Panc1 (cell line): ENCODE measurements around the gene CDR2L. TPM values are rescaled to one million over a fixed set of nuclear protein-coding genes. Genes with fewer than 3 reads are reported as not detected.

Experiments used
- ATAC-seq: fragments of 200-7000 bp; cut with Tn5 transposase; 2 replicates; pipeline ENCODE4 v1.9.1; 2020; ENCODE audit warnings: mild to moderate bottlenecking, moderate library complexity
- BruUV-seq: library from RNA; stranded (reverse); fragments of 400-500 nt; replicated peaks from 2 replicates; lab custom pipeline; 2021; lab: Mats Ljungman, UMichigan
- CTCF ChIA-PET: fragments of 300-600 bp; sonication (Branson Sonifier 250); formaldehyde crosslinking; loops from one replicate; lab custom pipeline; 2022; ENCODE audit warnings: antibody characterized with exemption; lab: Charles Lee
- POLR2A ChIA-PET: fragments of 300-600 bp; sonication (Branson Sonifier 250); formaldehyde crosslinking; loops from one replicate; lab custom pipeline; 2022; ENCODE audit warnings: antibody characterized with exemption; lab: Charles Lee
- DNase-seq: peaks from one replicate; pipeline ENCODE4 v3.0.0-alpha.2; 2010; ENCODE audit warnings: low read depth, low spot score
- H3K27ac ChIP-seq: 2 replicates; pipeline ENCODE4 v1.5.1; 2011; ENCODE audit warnings: mild to moderate bottlenecking, low read length, inconsistent platforms
- H3K27me3 ChIP-seq: fragments of 200-500 bp; sonication (Bioruptor generic); 2 replicates; pipeline ENCODE4 v1.6.0; 2014; ENCODE audit warnings: low read length, inconsistent platforms; ENCODE audit not compliant: control insufficient read depth, insufficient read depth
- H3K36me3 ChIP-seq: fragments of 200-500 bp; sonication (Bioruptor generic); 2 replicates; pipeline ENCODE4 v1.5.1; 2014; ENCODE audit warnings: inconsistent platforms, mild to moderate bottlenecking, low read length, moderate library complexity; ENCODE audit not compliant: control insufficient read depth, insufficient read depth
- H3K4me1 ChIP-seq: 2 replicates; pipeline ENCODE4 v1.5.1; 2011; ENCODE audit warnings: inconsistent platforms, mild to moderate bottlenecking, low read length, moderate library complexity; ENCODE audit not compliant: control insufficient read depth, insufficient read depth
- H3K4me3 ChIP-seq, 2 experiments: 2 replicates each; pipeline ENCODE4 v1.5.1; 2011 to 2012; ENCODE audit warnings: low read depth in 2 of 2, low read length in 2 of 2, mild to moderate bottlenecking in 2 of 2, inconsistent platforms in 1 of 2, moderate library complexity in 1 of 2
- H3K9me3 ChIP-seq: fragments of 200-500 bp; sonication (Bioruptor generic); 2 replicates; pipeline ENCODE4 v1.5.1; 2014; ENCODE audit warnings: low read depth, mild to moderate bottlenecking, inconsistent platforms, low read length, moderate library complexity; ENCODE audit not compliant: control insufficient read depth, insufficient read depth
- CTCF ChIP-seq: fragments of 450-650 bp; IDR thresholded peaks from 2 replicates; pipeline ENCODE4 v1.5.1; 2017; ENCODE audit warnings: mild to moderate bottlenecking
- POLR2AphosphoS5 ChIP-seq: IDR thresholded peaks from 2 replicates; pipeline ENCODE4 v1.6.1; 2012; ENCODE audit warnings: mild to moderate bottlenecking, low read depth, low read length, moderate library complexity
- SIN3A ChIP-seq: IDR thresholded peaks from 2 replicates; pipeline ENCODE4 v1.6.1; 2012; ENCODE audit warnings: low read depth, mild to moderate bottlenecking, low read length, moderate library complexity, borderline replicate concordance; ENCODE audit not compliant: insufficient read depth
- TCF7L2 ChIP-seq: IDR thresholded peaks from 2 replicates; pipeline ENCODE4 v1.6.1; 2011; ENCODE audit warnings: mild to moderate bottlenecking, low read depth, low read length, inconsistent platforms
- in situ Hi-C: cut with HindIII; loops from 2 replicates; pipeline ENCODE4 v1.10.0; 2016; ENCODE audit warnings: low sequenced_read_pairs, low pct_unique_long_range_greater_than_20kb
- intact Hi-C: fragments of 100-400 bp; cut with micrococcal nuclease; formaldehyde crosslinking; loops from one replicate; pipeline ENCODE4 v1.10.0; 2022; ENCODE audit not compliant: unreplicated experiment
- total RNA-seq: library from RNA; stranded (reverse); gene quantifications from one replicate; pipeline ENCODE4 v1.2.1, GENCODE V29; 2021; ENCODE audit not compliant: unreplicated experiment
- TF ChIP-seq, protein P1 (sequence below), 2 experiments: IDR thresholded peaks; 2 replicates each; pipeline ENCODE4 v1.6.1; 2011 to 2012; ENCODE audit warnings: low read depth in 2 of 2, control low read depth in 1 of 2, low read length in 1 of 2, mild to moderate bottlenecking in 1 of 2, moderate library complexity in 1 of 2; ENCODE audit not compliant: insufficient read depth in 1 of 2

Gene CDR2L
- total RNA-seq, 1 experiment from 2014 or later: 32.0 TPM

DNA sequence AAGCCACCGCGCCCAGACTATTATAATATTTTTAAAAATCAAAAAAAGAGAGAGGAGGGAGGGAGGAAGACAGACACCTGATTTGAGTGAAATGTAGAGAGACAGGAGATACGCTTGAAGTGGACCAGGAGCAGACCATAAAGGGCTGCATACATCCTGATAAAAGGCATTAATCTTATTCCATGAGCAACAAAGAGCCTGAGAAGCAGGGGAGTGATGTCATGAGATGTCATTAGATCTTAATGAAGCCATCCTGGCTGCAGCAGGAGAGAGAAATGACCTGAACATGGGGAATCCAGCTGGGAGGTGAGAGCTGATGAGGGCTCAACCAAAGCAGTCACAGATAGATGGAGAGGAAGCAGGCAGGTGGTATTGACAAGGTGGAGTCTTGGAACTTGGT is 9.6 kb upstream of the CDR2L start:
- Histone ChIP-seq H3K4me1 (peaks cover 11% of the 10 kb centered on the region), H3K27ac (no peak overlapping the region), H3K9me3 (no peaks in the 10 kb centered on the region), H3K27me3 (no peaks in the 10 kb centered on the region), H3K36me3 (no peaks in the 10 kb centered on the region), H3K4me3 (no peak overlapping the region)
- ChIA-PET POLR2A (no interaction called here), CTCF (interaction anchor here (0.6 kb wide), 1 partner anchor 28 kb away, joined by 3 read pairs; no protein-coding TSS in a partner anchor)
- in situ Hi-C loops (no loop called here), intact Hi-C loops (loop anchor here (10.0 kb wide), 1 partner anchor 127 kb away; the partner anchor contains the start of gene ARMC7)
- DNase-seq (no peak), ATAC-seq (no peak)
- TF ChIP-seq, protein P1, sequence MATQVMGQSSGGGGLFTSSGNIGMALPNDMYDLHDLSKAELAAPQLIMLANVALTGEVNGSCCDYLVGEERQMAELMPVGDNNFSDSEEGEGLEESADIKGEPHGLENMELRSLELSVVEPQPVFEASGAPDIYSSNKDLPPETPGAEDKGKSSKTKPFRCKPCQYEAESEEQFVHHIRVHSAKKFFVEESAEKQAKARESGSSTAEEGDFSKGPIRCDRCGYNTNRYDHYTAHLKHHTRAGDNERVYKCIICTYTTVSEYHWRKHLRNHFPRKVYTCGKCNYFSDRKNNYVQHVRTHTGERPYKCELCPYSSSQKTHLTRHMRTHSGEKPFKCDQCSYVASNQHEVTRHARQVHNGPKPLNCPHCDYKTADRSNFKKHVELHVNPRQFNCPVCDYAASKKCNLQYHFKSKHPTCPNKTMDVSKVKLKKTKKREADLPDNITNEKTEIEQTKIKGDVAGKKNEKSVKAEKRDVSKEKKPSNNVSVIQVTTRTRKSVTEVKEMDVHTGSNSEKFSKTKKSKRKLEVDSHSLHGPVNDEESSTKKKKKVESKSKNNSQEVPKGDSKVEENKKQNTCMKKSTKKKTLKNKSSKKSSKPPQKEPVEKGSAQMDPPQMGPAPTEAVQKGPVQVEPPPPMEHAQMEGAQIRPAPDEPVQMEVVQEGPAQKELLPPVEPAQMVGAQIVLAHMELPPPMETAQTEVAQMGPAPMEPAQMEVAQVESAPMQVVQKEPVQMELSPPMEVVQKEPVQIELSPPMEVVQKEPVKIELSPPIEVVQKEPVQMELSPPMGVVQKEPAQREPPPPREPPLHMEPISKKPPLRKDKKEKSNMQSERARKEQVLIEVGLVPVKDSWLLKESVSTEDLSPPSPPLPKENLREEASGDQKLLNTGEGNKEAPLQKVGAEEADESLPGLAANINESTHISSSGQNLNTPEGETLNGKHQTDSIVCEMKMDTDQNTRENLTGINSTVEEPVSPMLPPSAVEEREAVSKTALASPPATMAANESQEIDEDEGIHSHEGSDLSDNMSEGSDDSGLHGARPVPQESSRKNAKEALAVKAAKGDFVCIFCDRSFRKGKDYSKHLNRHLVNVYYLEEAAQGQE (IDR thresholded peaks at IDR 0.05; ENCODE audit: insufficient read depth in 1 of 2, low read depth in 2 of 2, low read length in 1 of 2): no peak
- TF ChIP-seq CTCF (no peak), POLR2AphosphoS5 (no peak), SIN3A (no peak), TCF7L2 (no peak)
- BruUV-seq: no TSS peak

DNA sequence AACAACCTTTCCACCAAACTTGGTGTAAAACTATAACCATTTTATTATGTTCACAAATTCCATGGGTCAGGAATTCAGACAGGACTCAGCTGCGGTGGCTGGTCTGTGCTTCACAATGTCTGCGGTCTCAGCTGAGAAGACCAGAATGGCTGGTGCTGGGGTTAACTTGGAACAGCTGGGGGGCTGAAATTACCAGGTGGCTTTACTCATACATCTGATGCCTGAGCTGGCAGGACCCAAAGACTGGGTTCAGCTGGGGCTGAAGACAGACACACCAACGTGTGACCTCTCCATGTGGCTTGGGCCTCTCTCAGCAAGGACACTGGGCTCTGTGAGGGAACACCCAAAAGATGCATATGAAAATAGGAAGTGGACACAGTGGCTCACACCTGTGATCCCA is 9.2 kb upstream of the CDR2L start:
- intact Hi-C loops (loop anchor here (10.0 kb wide), 1 partner anchor 127 kb away; the partner anchor contains the start of gene ARMC7), in situ Hi-C loops (no loop called here)
- peaks cover 11% of the 10 kb centered on the region for H3K4me1 ChIP-seq
- no TSS peak for BruUV-seq
- H3K27ac ChIP-seq: no peak overlapping the region
- no peaks in the 10 kb centered on the region for H3K27me3 ChIP-seq
- no peak for TF ChIP-seq SIN3A
- no peak for TF ChIP-seq TCF7L2
- no peak for TF ChIP-seq CTCF
- TF ChIP-seq POLR2AphosphoS5: no peak
- TF ChIP-seq, protein P1 (IDR thresholded peaks at IDR 0.05; ENCODE audit: insufficient read depth in 1 of 2, low read depth in 2 of 2, low read length in 1 of 2): no peak
- ChIA-PET POLR2A (no interaction called here), CTCF (interaction anchor here (2.1 kb wide), 1 partner anchor 17 kb away, joined by 16 read pairs; no protein-coding TSS in a partner anchor)
- ATAC-seq (no peak), DNase-seq (no peak)
- no peaks in the 10 kb centered on the region for H3K9me3 ChIP-seq
- no peak overlapping the region for H3K4me3 ChIP-seq
- H3K36me3 ChIP-seq: no peaks in the 10 kb centered on the region
